IPS-NIHi7 (cell line): ENCODE results near the gene SVOPL.

ENCODE experiments used
- DNase-seq: peaks from one replicate; pipeline ENCODE4 v3.0.0; 2012; ENCODE audit warnings: mixed read lengths; ENCODE audit errors: extremely low spot score

SVOPL gene

GRCh38 chr7:138662076-138662990, 38.8 kb downstream of the SVOPL start:
- DNase-seq: no peak

DNA sequence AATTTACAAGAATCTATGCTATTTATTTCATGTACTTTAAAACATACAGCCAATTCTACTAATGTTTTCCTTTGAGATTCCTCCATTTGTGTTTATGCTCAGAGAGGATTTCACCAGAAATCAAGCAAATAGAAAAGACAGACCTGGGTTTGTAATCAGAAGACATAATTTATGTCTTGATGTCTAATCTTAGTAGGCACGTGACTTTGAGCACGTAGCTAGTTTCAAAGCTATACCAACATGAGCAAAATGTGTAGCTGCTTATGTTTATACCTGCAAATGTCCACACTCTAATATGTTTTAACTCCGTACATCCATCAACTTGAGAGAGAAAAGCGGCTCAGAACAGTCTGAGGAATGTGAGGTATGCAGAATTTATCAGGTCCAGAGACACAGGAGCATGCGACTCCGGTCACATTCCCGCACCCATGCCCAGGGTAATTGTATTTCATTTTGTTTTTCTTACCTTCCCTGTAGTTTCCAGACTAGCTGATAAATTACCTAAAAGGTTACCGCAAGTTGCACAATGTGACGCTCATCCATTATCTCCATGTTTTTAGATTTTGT, 40.0 kb downstream of the SVOPL start:
- no peak for DNase-seq

DNA sequence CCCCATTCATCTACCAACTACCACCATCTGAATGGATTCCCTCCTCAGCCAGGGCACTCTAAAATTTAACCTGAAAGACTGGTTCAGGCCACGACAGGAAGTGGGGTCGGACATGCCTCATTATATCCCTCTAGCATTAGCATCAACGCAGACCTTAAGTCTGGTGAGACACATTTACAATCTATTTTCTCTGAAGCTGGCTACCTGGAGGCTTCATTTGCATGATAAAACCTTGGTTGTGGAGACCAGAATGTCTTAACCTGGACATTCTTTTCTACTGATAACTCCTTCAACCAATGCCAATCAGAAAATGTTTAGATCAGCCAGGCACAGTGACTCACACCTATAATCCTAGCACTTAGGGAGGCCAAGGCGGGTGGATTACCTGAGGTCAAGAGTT, 42.3 kb downstream of the SVOPL start:
- DNase-seq: no peak

DNA sequence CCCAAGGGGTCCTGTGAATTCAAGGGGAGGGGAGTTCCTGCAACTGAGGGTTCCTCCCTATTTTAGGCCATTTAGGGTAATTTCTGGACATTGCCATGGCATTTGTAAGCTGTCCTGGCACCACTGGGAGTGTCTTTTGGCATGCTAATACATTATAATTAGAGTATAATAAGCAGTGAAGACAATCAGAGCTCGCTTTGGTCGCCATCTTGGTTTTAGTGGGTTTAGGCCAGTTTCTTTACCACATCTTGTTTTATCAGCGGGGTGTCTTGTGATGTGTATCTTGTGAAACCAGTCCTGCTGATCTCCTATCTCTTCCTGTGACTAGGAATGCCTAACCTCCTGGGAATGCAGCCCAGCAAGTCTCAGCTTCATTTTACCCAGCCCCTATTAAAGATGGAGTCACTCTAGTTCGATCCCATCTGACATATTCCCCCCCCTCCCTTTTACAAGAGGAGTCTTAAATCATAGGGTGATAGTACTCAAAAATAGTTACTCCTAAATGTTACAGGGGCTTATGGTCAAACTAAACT, 43.2 kb downstream of the SVOPL start:
- no peak for DNase-seq

- DNase-seq: no peak
Measured at GRCh38 chr7:138656952-138657351, 44.2 kb downstream of the SVOPL start.

GRCh38 chr7:138654616-138655015, 46.5 kb downstream of the SVOPL start:
- DNase-seq: no peak

DNA sequence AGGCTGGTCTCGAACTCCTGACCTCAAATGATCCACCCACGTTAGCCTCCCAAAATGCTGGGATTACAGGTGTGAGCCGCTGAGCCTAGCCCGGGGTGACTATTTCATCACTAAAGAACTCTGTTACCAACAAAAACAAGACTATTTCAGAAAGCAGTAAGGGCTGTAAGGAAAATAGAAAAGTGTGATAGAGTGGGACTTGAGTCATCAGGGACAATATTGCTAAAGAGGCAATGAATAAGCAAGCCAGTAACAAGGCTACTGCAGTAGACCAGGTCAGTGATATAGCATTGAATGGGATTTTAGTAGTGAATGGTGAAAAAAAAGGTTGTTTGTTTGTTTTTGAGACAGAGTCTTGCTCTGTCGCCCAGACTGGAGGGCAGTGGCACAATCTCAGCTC, 51.7 kb downstream of the SVOPL start:
- no peak for DNase-seq

- DNase-seq: peak; percentile 82
Measured at GRCh38 chr7:138645284-138645683, 55.9 kb downstream of the SVOPL start.

DNA sequence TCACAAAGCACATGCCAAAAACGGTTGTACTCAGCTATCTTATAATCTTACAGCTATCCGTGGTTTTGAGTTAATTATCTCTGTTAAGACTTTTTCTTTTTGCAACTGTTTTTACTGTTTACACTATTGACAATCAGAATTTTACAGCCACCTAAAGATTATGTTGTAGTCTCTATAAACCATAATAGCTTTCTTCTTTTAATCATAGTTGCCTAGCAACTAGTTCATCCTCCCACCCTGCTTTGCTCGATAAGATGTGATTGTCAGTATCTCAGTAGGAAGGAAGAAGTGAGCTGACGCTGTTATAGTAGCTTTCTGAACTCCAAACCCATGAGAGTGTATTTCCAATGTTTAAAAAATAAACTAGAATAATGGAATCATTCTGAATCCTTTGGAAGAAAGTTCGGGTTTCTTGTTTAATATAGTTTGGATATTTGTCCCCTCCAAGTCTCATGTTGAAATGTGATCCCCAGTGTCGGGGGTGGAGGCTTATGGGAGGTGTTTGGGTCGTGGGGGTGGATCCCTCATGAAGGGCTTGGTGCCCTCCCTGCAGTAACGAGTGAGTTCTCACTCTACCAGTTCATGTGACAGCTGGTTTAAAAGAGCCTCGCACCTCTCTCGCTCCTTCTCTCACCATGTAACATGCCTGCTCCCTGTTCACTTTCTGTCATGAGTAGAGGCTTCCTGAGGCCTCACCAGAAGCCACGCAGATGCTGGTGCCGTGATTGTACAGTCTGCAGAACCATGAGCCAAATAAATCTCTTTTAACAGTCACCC, 68.1 kb downstream of the SVOPL start:
- DNase-seq: no peak

GRCh38 chr7:138632384-138632783, 68.8 kb downstream of the SVOPL start:
- DNase-seq: no peak

GRCh38 chr7:138630059-138630610, 71.0 kb downstream of the SVOPL start:
- DNase-seq: no peak

GRCh38 chr7:138627361-138627760, 73.8 kb downstream of the SVOPL start:
- DNase-seq: no peak

GRCh38 chr7:138626846-138627245, 74.3 kb downstream of the SVOPL start:
- DNase-seq: no peak

DNA sequence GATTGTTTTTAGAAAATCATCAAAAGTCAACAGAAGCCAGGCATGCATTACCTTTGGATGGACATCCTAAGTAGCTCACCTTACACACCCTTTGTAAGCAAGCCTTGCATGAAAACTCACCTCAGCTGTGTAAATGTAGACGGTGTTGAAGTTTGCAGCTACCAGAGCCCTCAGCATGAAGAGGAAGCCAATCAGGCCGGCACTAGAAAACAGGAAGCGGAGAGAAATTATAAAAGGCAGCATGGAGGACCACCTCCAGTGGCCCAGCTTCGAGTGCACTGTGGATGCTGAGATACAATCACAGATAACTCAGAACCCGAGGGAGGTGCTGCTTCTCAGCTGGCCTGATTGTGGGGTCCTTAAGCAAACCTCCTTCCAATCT, 75.3 kb downstream of the SVOPL start:
- DNase-seq: no peak

- no peak for DNase-seq
Measured at GRCh38 chr7:138625084-138625848, 75.9 kb downstream of the SVOPL start.

- DNase-seq: no peak
Measured at GRCh38 chr7:138622841-138623240, 78.3 kb downstream of the SVOPL start.

GRCh38 chr7:138618933-138619332, 82.2 kb downstream of the SVOPL start:
- DNase-seq: no peak

DNA sequence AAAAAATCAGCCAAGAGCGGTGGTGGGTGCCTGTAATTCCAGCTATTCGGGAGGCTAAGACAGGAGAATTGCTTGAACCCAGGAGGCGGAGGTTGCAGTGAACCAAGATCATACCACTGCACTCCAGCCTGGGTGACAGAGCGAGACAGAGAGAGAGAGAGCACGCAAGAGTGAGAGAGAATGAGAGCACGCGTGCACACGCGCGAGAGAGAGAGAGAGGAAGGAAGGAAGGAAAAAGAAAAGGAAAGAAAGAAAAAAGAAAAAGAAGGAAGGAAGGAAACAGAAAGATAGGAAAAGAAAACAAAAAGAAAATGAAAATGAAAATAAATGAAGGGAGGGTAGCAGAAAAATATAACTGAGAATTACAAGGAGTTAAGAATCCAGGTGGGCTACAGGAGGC, 82.7 kb downstream of the SVOPL start:
- DNase-seq: no peak

DNA sequence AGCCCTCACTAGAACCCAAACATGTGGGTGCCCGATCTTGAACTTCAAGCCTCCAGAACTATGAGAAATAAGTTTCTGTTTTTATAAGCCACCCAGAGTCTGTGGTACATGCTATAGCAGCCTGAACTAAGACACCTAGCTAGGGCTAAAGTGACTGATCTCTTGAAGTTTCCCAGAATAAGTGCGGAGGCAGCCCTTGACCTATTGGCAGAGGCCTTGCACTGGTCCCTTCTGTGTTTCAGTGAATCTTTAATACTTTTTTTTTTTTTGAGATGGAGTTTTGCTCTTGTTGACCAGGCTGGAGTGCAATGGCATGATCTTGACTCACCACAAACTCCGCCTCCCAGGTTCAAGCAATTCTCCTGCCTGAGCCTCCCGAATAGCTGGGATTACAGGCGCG, 85.1 kb downstream of the SVOPL start:
- DNase-seq: no peak

DNA sequence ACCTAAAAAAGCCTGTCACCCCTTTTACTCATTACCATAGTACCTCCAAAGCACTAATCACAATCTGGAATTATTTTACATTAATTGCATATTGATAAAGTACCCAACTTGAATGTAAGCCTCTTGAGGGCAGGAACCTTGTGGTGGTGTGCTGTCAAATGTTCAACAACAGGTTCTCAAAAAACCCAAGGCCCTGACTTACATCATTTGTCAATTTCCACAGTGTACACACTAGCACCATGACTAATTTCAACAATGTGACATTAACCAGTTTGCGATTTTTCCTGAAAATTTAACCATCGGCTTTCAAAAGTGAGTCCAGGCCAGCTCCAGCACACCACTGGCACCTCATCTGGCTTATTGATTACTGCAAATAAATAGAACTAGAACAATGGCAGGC, 87.5 kb downstream of the SVOPL start:
- no peak for DNase-seq

- no peak for DNase-seq
Measured at GRCh38 chr7:138610671-138611170, 90.4 kb downstream of the SVOPL start.
